ENCODE measurements around the gene SLC35G1.

The SLC35G1 gene

DNA sequence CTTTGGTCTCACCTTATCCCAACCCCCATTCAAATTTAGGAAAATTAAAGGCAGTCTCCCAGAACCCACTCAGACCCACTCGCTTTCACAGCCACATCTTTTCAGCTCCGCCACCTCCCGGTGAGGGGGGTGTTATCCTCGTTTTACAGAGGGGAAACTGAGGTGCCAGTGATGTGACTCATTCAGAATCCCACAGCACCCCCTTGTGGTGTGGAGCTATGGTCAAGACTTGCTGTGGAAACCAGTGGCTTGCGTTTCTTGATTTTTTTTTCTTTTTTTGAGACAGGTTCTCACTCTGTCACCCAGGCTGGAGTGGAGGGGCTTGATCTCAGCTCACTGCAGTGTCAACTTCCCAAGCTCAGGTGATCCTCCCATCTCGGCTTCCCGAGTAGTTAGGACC lies 27.6 kb downstream of the SLC35G1 start:
- no peak for FAIRE-seq
- DNase-seq (ENCODE audit: insufficient read length, low spot score), result no peak
- TF ChIP-seq, protein P1, sequence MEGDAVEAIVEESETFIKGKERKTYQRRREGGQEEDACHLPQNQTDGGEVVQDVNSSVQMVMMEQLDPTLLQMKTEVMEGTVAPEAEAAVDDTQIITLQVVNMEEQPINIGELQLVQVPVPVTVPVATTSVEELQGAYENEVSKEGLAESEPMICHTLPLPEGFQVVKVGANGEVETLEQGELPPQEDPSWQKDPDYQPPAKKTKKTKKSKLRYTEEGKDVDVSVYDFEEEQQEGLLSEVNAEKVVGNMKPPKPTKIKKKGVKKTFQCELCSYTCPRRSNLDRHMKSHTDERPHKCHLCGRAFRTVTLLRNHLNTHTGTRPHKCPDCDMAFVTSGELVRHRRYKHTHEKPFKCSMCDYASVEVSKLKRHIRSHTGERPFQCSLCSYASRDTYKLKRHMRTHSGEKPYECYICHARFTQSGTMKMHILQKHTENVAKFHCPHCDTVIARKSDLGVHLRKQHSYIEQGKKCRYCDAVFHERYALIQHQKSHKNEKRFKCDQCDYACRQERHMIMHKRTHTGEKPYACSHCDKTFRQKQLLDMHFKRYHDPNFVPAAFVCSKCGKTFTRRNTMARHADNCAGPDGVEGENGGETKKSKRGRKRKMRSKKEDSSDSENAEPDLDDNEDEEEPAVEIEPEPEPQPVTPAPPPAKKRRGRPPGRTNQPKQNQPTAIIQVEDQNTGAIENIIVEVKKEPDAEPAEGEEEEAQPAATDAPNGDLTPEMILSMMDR (IDR thresholded peaks at IDR 0.05; ENCODE audit: insufficient read depth, missing control alignments), result peak; percentile 37

DNA sequence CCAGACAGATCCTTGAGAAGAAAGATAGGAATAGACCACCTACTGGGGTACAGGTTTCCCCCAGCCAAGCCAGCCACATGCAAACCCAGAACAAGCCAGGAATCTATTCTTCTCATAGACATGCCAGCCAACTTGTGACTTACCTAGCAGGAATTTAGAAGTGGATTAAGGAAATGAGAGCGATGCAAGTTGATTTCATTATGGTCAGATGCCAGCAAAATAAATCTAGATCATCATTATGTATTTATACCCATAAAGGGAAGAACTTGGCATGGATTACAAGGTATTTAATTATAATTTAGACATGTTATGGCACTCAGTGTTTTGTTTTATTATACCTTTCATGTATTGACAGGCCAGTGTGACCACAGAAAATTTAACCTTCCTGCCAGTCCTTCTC lies 32.8 kb downstream of the SLC35G1 start:
- no peak for DNase-seq (ENCODE audit: insufficient read length, low spot score)
- FAIRE-seq, result no peak
- TF ChIP-seq, protein P1 (IDR thresholded peaks at IDR 0.05; ENCODE audit: insufficient read depth, missing control alignments), result no peak

DNA sequence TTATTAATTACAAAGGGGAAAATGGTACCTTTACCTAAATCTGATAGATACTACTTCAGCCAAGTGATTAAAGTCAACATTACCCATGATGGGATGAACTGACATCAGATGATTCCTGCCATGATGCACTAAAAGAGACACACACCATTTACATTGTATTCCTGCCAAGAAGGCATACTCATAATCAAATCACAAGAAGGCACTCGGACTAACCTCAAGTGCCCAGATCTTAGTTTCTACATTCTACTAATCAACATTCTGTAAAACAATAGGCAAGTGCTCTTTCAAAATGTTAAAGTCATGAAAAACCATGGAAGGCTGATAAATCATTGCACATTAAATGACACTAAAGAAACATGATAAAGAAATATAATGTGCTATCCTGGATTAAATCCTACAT lies 44.4 kb downstream of the SLC35G1 start:
- FAIRE-seq (no peak), DNase-seq (ENCODE audit: insufficient read length, low spot score) (no peak)
- TF ChIP-seq, protein P1 (IDR thresholded peaks at IDR 0.05; ENCODE audit: insufficient read depth, missing control alignments), result no peak

DNA sequence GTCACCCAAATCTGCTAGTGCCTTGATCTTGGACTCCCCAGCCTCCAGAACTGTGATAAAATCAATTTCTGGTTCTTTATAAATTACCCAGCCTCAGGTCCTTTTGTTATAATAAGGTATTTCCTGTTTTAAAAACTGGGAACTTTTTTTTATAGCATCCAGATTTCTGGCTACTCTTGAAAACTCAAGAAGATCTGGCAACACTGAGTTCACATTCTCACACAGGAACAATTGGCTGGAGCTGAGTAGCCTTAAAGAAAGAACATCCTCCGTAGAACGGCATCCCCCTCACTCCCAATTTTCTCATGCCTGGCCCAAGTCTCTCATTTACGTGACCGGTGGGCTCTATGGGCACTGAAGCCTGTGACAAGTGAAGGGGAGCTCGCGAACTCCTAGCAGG lies 47.1 kb downstream of the SLC35G1 start:
- TF ChIP-seq, protein P1 (IDR thresholded peaks at IDR 0.05; ENCODE audit: insufficient read depth, missing control alignments), result no peak

DNA sequence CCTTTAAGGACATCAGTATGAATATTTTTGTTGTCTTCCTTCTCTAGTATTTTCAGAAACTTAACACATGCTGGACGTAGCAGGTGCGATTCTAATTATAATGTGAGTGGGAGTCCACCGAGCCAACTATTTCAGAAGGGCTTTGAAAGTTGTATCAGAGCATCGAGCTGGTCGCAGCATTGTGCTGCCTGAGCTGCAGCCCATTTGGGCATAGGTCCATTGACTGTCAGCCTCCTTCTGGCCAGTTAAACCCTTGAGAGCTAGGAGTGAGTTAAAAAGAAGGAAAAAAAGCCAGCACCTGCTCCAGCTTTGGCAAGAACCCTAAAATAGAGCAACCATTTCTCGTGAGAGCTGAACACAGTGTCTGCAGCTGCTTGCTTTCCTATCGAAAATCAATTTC lies 47.8 kb downstream of the SLC35G1 start:
- FAIRE-seq (no peak), DNase-seq (ENCODE audit: insufficient read length, low spot score) (no peak)
- TF ChIP-seq, protein P1 (IDR thresholded peaks at IDR 0.05; ENCODE audit: insufficient read depth, missing control alignments), result no peak

More for the DNA sequence above, 47.1 kb downstream of the SLC35G1 start:
- FAIRE-seq (no peak), DNase-seq (ENCODE audit: insufficient read length, low spot score) (no peak)

DNA sequence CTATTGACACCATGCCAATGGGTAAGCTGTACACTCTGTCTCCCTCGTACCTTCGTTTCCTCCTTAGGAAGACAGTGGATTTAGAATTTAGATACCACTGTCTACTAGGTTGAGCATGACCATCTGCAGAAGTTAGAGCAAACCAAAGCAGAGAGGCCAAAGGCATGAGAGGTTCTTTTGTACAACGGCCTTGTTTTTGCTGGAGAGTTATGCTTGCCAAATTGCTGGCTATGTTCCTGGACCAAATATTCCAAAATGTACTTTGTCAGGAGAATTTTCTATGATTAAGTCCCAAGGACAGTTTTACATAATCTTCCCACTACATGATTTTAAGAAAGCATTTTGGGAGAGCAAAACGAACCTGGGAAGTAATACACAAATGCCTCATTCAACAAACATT lies 52.0 kb downstream of the SLC35G1 start:
- DNase-seq (ENCODE audit: insufficient read length, low spot score), result no peak
- FAIRE-seq, result no peak
- TF ChIP-seq, protein P1 (IDR thresholded peaks at IDR 0.05; ENCODE audit: insufficient read depth, missing control alignments), result no peak

DNA sequence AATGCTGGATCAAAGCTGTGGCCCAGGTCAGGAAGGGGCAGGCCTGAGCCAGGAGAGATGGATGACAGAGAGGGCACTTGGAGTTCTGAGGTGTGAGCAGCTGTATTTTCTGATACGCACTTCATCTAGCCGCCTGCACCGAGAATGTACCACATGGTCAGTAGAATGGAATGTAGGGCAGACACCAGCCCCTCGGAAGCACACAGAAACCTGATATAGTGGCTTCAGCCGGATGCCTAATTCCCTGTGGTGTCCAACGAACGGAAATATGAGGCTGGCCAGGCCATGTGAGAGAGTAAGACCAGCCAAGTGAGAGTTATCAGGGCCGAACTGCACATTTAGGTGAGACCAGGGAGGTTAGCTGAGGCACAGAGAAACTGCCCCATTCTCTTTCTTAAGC lies 53.3 kb downstream of the SLC35G1 start:
- FAIRE-seq, result no peak
- TF ChIP-seq, protein P1 (IDR thresholded peaks at IDR 0.05; ENCODE audit: insufficient read depth, missing control alignments), result no peak
- no peak for DNase-seq (ENCODE audit: insufficient read length, low spot score)
